Activated CD4-positive, CD25-positive, alpha-beta regulatory T cell treated with anti-CD3 and anti-CD28 coated beads, Interleukin-2, amount 50 U/mL, for 72 hours (primary cell): ENCODE measurements around the gene CNTFR.

Source experiments
- DNase-seq: peaks from one replicate; pipeline ENCODE4 v3.0.0; 2021

The CNTFR gene

DNA sequence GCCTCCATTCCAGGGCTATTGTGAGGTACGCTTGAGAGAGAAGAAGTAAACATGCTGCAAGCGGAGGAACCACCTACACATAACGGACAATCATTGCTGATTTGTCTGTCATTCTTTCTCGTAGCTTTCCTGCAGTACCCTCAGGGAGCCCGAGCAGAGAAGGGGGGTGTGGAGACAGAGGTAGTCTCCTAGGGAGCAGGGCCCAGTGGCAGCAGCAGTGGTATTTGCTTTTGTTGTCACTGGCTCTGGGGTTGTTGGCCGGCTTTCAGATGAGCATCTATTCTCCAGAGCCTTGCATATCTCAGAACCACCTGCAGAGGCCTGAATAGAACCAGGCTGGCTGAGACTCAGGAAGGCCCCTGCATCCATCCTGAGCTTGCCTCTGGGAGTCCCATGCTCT, 86.6 kb downstream of the CNTFR start:
- no peak for DNase-seq

DNA sequence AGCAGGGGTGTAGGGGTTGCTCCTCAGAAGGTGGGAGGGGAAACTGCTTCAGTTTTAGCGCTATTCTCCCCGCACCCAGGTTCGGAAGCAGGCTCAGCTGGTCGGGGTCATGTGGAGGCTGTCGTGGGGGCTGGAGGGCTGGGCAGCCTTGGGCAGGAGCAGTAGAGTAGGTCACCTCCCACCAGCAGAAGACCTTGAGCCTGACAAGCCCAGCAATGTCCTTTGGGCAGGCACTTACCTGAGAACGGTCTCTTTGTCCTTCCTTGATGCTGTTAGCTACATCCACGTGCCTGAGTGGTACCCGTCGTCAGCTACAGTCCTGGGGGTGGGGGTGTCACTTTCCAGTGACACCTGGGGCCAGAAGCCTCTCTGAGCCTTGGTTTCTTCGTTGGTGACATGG, 87.1 kb downstream of the CNTFR start:
- DNase-seq = no peak

DNA sequence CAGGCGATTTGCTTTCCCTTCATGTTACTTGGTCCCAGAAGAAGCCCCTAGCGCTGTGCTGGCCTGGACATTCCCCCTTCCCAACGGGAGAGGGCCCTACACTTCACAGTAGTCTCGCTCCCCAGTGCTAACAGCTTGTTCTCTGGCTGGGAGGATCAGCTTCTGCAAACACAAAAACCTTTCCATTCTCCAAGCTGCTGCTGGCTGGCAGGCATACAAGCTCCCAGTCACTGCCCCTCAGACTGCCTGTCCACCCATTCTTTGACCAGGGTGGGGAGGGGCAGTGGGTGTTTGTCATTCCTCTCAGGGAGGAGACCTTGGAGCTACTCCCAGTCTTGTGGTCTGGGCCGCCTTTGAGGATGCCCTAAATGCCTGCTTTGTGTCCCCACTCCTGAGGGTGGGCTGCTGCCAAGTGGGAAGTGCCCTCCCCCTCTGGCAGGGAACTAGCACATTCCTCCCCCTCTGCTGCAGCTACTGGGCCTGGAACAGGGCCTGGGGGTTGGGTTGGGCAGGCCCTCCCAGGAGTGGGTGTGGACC, 87.6 kb downstream of the CNTFR start:
- no peak for DNase-seq
